K562 (cell line): ENCODE results near the gene SYT7. TPM values are rescaled to one million over a fixed set of nuclear protein-coding genes. Genes with fewer than 3 reads are reported as not detected.

Experiments used
- BRD9 ChIP-seq: fragments of 450-650 bp; IDR thresholded peaks from 2 replicates; pipeline ENCODE4 v1.6.1; 2018; ENCODE audit warnings: low read depth; ENCODE audit not compliant: partially characterized antibody
- CREB1 ChIP-seq, 2 experiments: sonication (generic) in 1 of 2; formaldehyde crosslinking in 1 of 2; IDR thresholded peaks; 2 replicates each; pipeline versions ENCODE4 v1.6.1 to v1.8.0; 2012 to 2022; ENCODE audit warnings: inconsistent platforms in 1 of 2, mild to moderate bottlenecking in 1 of 2, missing genetic modification reagents in 1 of 2, moderate library complexity in 1 of 2
- CREM ChIP-seq: IDR thresholded peaks from 2 replicates; pipeline ENCODE4 v1.6.1; 2014; ENCODE audit warnings: antibody characterized with exemption, low read depth
- DNMT1 ChIP-seq: fragments of 450-650 bp; IDR thresholded peaks from 2 replicates; pipeline ENCODE4 v1.6.1; 2016; ENCODE audit warnings: antibody characterized with exemption, mild to moderate bottlenecking
- ETV5 ChIP-seq: sonication (generic); formaldehyde crosslinking; IDR thresholded peaks from 2 replicates; pipeline ENCODE4 v1.4.0; 2020; ENCODE audit warnings: low read depth, mild to moderate bottlenecking, missing genetic modification reagents
- FOXP1 ChIP-seq: sonication (generic); formaldehyde crosslinking; IDR thresholded peaks from 2 replicates; pipeline ENCODE4 v1.8.0; 2022; ENCODE audit warnings: mild to moderate bottlenecking, missing genetic modification reagents
- GATA2 ChIP-seq: sonication (generic); formaldehyde crosslinking; IDR thresholded peaks from 2 replicates; pipeline ENCODE4 v1.4.0; 2020; ENCODE audit warnings: mild to moderate bottlenecking, missing genetic modification reagents
- HIVEP1 ChIP-seq: fragments of 250-450 bp; sonication (Bioruptor Pico); IDR thresholded peaks from 2 replicates; pipeline ENCODE4 v1.4.0; 2020; ENCODE audit warnings: mild to moderate bottlenecking
- HSF4 ChIP-seq: fragments of 250-450 bp; sonication (Bioruptor Pico); IDR thresholded peaks from 2 replicates; pipeline ENCODE4 v2.1.2; 2022; ENCODE audit warnings: mild to moderate bottlenecking, moderate library complexity, borderline replicate concordance
- KAT7 ChIP-seq: sonication (generic); formaldehyde crosslinking; IDR thresholded peaks from 2 replicates; pipeline ENCODE4 v1.8.0; 2022; ENCODE audit warnings: missing genetic modification reagents, mild to moderate bottlenecking, borderline replicate concordance
- KLF1 ChIP-seq: fragments of 450-650 bp; IDR thresholded peaks from 2 replicates; pipeline ENCODE4 v1.6.1; 2016; ENCODE audit warnings: missing genetic modification characterization, missing compliant biosample characterization
- MTA3 ChIP-seq: fragments of 450-650 bp; formaldehyde crosslinking; IDR thresholded peaks from 2 replicates; pipeline ENCODE4 v1.6.1; 2017; ENCODE audit warnings: mild to moderate bottlenecking, borderline replicate concordance
- NR1H2 ChIP-seq: sonication (generic); formaldehyde crosslinking; IDR thresholded peaks from 2 replicates; pipeline ENCODE4 v1.4.0; 2020; ENCODE audit warnings: mild to moderate bottlenecking, missing genetic modification reagents
- NUFIP1 ChIP-seq: fragments of 450-650 bp; IDR thresholded peaks from 2 replicates; pipeline ENCODE4 v1.6.1; 2018; ENCODE audit not compliant: partially characterized antibody
- SREBF2 ChIP-seq: sonication (generic); formaldehyde crosslinking; IDR thresholded peaks from 2 replicates; pipeline ENCODE4 v1.4.0; 2020; ENCODE audit warnings: mild to moderate bottlenecking, missing genetic modification reagents
- TEAD1 ChIP-seq, 2 experiments: fragments of 450-650 bp in 1 of 2; sonication (generic) in 1 of 2; formaldehyde crosslinking; IDR thresholded peaks; 2 replicates each; pipeline versions ENCODE4 v1.4.0 to v1.8.0; 2020 to 2022; ENCODE audit warnings: mild to moderate bottlenecking in 2 of 2, missing genetic modification reagents in 1 of 2
- U2AF1 ChIP-seq: fragments of 200-400 bp; formaldehyde crosslinking; optimal IDR thresholded peaks from 2 replicates; pipeline ENCODE3; 2017; ENCODE audit warnings: mild to moderate bottlenecking, low read depth, low read length, moderate library complexity
- ZBED1 ChIP-seq: IDR thresholded peaks from 2 replicates; pipeline ENCODE4 v1.6.1; 2014
- ZKSCAN3 ChIP-seq: fragments of 250-450 bp; sonication (Bioruptor Pico); IDR thresholded peaks from 2 replicates; pipeline ENCODE4 v1.4.0; 2020
- ZNF133 ChIP-seq: fragments of 250-450 bp; sonication (Bioruptor Pico); IDR thresholded peaks from 2 replicates; pipeline ENCODE4 v1.4.0; 2020; ENCODE audit warnings: mild to moderate bottlenecking
- ZNF551 ChIP-seq: fragments of 250-450 bp; sonication (Bioruptor Pico); IDR thresholded peaks from 2 replicates; pipeline ENCODE4 v1.5.0; 2021; ENCODE audit warnings: mild to moderate bottlenecking, moderate library complexity
- ZNF707 ChIP-seq: fragments of 250-450 bp; sonication (Bioruptor Pico); conservative IDR thresholded peaks from 2 replicates; pipeline ENCODE4 v1.8.0; 2022; ENCODE audit warnings: inconsistent platforms, mild to moderate bottlenecking, moderate library complexity
- polyA plus RNA-seq, 8 experiments: library from polyadenylated mRNA; depleted of rRNA in 4 of 8; stranded (reverse) in 5 of 8; unstranded in 3 of 8; fragments of >200 nt; fragmentation: Nextera tagmentation in 2 of 8; fragmentation: Illumina TruSeq in 1 of 8; extraction: Ambion mirVana in 2 of 8; extraction: Trizol in 1 of 8; gene quantifications; 2 replicates each; pipeline versions ENCODE4 v1.2.1 to v1.2.3, GENCODE V29; 2011 to 2014; ENCODE audit warnings: inconsistent platforms in 1 of 8, missing spikeins in 1 of 8
- total RNA-seq, 7 experiments: library from RNA; depleted of rRNA in 6 of 7; stranded (reverse); fragments of >200 nt in 6 of 7; fragmentation: Illumina TruSeq in 2 of 7; extraction: Trizol in 2 of 7; gene quantifications; 2 replicates each; pipeline versions ENCODE4 v1.2.1 to v1.2.3, GENCODE V29; 2011 to 2021; ENCODE audit warnings: low replicate concordance in 1 of 7
- TF ChIP-seq, protein P1 (sequence below): fragments of 250-450 bp; sonication (Bioruptor Pico); IDR thresholded peaks from 2 replicates; pipeline ENCODE4 v1.5.1; 2021; ENCODE audit warnings: mild to moderate bottlenecking
- TF ChIP-seq, protein P2 (sequence below): fragments of 200-800 bp; sonication (Bioruptor generic); IDR thresholded peaks from 2 replicates; pipeline ENCODE4 v1.6.1; 2017; ENCODE audit warnings: missing genetic modification characterization, missing compliant biosample characterization
- TF ChIP-seq, protein P3 (sequence below): conservative IDR thresholded peaks from 2 replicates; pipeline ENCODE4 v1.6.1; 2011; ENCODE audit warnings: low read depth, mild to moderate bottlenecking, low read length; ENCODE audit not compliant: control insufficient read depth

SYT7 gene
- total and polyA plus RNA-seq, 9 of the 15 experiments (the other 6 are each of a cell fraction or from before 2014, with no cell fraction given): 0.01 to 0.51 (median 0.16) TPM; not detected in 1

DNA sequence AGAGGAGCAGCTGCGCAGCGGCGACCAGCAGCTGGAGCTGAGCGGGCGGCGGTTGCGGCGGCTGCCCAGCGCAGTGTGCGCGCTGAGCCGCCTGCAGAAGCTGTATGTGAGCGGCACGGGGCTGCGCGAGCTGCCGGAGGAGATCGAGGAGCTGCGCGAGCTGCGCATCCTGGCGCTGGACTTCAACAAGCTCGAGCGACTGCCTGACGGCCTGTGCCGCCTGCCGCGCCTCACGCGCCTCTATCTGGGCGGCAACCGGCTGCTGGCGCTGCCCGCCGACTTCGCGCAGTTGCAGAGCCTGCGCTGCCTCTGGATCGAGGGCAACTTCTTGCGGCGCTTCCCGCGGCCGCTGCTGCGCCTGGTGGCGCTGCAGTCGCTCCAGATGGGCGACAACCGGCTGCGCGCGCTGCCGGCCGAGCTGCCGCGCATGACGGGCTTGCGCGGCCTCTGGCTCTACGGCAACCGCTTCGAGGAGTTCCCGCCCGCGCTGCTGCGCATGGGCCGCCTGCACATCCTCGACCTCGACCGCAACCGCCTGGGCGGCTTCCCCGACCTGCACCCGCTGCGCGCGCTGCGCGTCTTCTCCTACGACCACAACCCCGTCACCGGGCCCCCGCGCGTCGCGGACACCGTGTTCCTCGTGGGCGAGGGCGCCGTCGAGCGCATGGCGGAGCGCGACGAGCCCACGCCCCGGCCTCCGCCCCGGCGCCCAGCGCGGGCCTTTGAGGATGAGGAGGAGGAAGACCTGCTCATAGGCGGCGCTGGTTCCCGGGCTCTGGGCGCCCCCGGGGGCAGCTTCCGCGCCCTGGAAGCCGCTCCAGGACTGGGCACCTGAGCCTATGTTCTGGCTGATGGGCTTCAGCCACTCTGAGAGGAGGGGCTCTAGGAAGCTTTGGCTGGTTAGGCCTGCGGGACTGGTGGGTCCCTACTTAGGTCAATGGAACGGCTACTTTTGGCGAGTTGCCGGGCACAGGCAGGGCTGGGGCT, 71.5 kb downstream of the SYT7 start (continued):
- TF ChIP-seq NUFIP1: no peak
- TF ChIP-seq ZKSCAN3: no peak
- TF ChIP-seq, protein P1, sequence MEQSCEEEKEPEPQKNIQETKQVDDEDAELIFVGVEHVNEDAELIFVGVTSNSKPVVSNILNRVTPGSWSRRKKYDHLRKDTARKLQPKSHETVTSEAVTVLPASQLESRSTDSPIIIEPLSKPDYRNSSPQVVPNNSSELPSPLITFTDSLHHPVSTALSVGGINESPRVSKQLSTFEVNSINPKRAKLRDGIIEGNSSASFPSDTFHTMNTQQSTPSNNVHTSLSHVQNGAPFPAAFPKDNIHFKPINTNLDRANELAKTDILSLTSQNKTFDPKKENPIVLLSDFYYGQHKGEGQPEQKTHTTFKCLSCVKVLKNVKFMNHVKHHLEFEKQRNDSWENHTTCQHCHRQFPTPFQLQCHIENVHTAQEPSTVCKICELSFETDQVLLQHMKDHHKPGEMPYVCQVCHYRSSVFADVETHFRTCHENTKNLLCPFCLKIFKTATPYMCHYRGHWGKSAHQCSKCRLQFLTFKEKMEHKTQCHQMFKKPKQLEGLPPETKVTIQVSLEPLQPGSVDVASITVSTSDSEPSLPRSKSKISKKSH (CRISPR knock-in tag): no peak
- TF ChIP-seq U2AF1: peak; percentile 38
- peak; percentile 57; the same call in 1 of the 2 replicates for TF ChIP-seq MTA3
- no peak for TF ChIP-seq ZBED1
- TF ChIP-seq HIVEP1 (CRISPR knock-in tag): no peak
- TF ChIP-seq FOXP1 (CRISPR knock-in tag): peak; percentile 81; the same call in 1 of the 2 replicates
- TF ChIP-seq CREM: peak; percentile 30; the same call in 1 of the 2 replicates
- peak; percentile 50; the same call in 1 of the 2 replicates for TF ChIP-seq KLF1 (tag)
- TF ChIP-seq HSF4 (CRISPR knock-in tag): no peak
- TF ChIP-seq CREB1 (IDR thresholded peaks at IDR 0.05): peak; percentile 20; the same call in 1 of the 2 replicates
- no peak for TF ChIP-seq CREB1 (CRISPR knock-in tag; IDR thresholded peaks at IDR 0.05)
- TF ChIP-seq SREBF2 (CRISPR knock-in tag): no peak
- no peak for TF ChIP-seq KAT7 (CRISPR knock-in tag)
- TF ChIP-seq, protein P2, sequence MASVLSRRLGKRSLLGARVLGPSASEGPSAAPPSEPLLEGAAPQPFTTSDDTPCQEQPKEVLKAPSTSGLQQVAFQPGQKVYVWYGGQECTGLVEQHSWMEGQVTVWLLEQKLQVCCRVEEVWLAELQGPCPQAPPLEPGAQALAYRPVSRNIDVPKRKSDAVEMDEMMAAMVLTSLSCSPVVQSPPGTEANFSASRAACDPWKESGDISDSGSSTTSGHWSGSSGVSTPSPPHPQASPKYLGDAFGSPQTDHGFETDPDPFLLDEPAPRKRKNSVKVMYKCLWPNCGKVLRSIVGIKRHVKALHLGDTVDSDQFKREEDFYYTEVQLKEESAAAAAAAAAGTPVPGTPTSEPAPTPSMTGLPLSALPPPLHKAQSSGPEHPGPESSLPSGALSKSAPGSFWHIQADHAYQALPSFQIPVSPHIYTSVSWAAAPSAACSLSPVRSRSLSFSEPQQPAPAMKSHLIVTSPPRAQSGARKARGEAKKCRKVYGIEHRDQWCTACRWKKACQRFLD (CRISPR knock-in tag): no peak
- peak in 1 of 2 experiments; percentile 62; a peak in 1 of 4 replicates for TF ChIP-seq TEAD1 (CRISPR knock-in tag; IDR thresholded peaks at IDR 0.05)
- no peak for TF ChIP-seq BRD9
- TF ChIP-seq ZNF551: no peak
- no peak for TF ChIP-seq DNMT1
- TF ChIP-seq ETV5 (CRISPR knock-in tag): 0 out of 2 replicates have a peak, but pooled peaks have one; percentile 57
- TF ChIP-seq NR1H2: no peak
- TF ChIP-seq GATA2 (CRISPR knock-in tag): no peak
- no peak for TF ChIP-seq ZNF133
- TF ChIP-seq ZNF707: no peak
- TF ChIP-seq, protein P3, sequence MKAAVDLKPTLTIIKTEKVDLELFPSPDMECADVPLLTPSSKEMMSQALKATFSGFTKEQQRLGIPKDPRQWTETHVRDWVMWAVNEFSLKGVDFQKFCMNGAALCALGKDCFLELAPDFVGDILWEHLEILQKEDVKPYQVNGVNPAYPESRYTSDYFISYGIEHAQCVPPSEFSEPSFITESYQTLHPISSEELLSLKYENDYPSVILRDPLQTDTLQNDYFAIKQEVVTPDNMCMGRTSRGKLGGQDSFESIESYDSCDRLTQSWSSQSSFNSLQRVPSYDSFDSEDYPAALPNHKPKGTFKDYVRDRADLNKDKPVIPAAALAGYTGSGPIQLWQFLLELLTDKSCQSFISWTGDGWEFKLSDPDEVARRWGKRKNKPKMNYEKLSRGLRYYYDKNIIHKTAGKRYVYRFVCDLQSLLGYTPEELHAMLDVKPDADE: 0 out of 2 replicates have a peak, but pooled peaks have one; percentile 46
